IMR-90 (cell line): ENCODE results near the gene FRYL. TPM values are rescaled to one million over a fixed set of nuclear protein-coding genes. Genes with fewer than 3 reads are reported as not detected.

Experiments
- ATAC-seq: fragments of 200-7000 bp; cut with Tn5 transposase; 2 replicates; pipeline ENCODE4 v1.9.1; 2020; ENCODE audit warnings: low read depth, mild to moderate bottlenecking, moderate library complexity
- BruUV-seq: library from RNA; stranded (reverse); fragments of 400-500 nt; replicated peaks from 2 replicates; lab custom pipeline; 2021; lab: Mats Ljungman, UMichigan
- CTCF ChIA-PET: fragments of 300-600 bp; formaldehyde crosslinking; extraction: SDS; loops from one replicate; lab custom pipeline; 2021; ENCODE audit warnings: antibody characterized with exemption; lab: Yijun Ruan, JAX
- POLR2A ChIA-PET: fragments of 300-600 bp; sonication (Branson Sonifier 250); formaldehyde crosslinking; loops from one replicate; lab custom pipeline; 2022; ENCODE audit warnings: antibody characterized with exemption; ENCODE audit not compliant: unreplicated experiment; lab: Charles Lee
- DNase-seq: peaks from one replicate; pipeline ENCODE4 v3.0.0; 2013
- H2AFZ ChIP-seq: replicated peaks from 2 replicates; pipeline ENCODE3; 2013; ENCODE audit warnings: low read length, mild to moderate bottlenecking; ENCODE audit not compliant: poor library complexity
- H2AK5ac ChIP-seq: 2 replicates; pipeline ENCODE4 v1.6.1; 2013; ENCODE audit warnings: low read depth, low read length, inconsistent platforms
- H2AK9ac ChIP-seq: replicated peaks from 2 replicates; pipeline ENCODE3; 2013; ENCODE audit warnings: mild to moderate bottlenecking, low read depth, low read length, moderate library complexity; ENCODE audit not compliant: poor library complexity
- H2BK120ac ChIP-seq: 2 replicates; pipeline ENCODE4 v1.6.1; 2013; ENCODE audit warnings: low read depth, low read length, inconsistent platforms
- H2BK15ac ChIP-seq: 3 replicates; pipeline ENCODE4 v1.6.1; 2013; ENCODE audit warnings: low read depth, low read length, inconsistent platforms
- H2BK20ac ChIP-seq: 2 replicates; pipeline ENCODE4 v1.6.1; 2013; ENCODE audit warnings: low read depth, mild to moderate bottlenecking, inconsistent platforms, low read length, moderate library complexity
- H2BK5ac ChIP-seq: 2 replicates; pipeline ENCODE4 v1.6.1; 2013; ENCODE audit warnings: mild to moderate bottlenecking, low read depth, low read length, inconsistent platforms; ENCODE audit not compliant: poor library complexity, severe bottlenecking
- H3K14ac ChIP-seq: replicated peaks from 2 replicates; pipeline ENCODE4 v1.6.1; 2013; ENCODE audit warnings: low read depth, low read length, inconsistent platforms
- H3K18ac ChIP-seq: 2 replicates; pipeline ENCODE4 v1.6.1; 2013; ENCODE audit warnings: low read depth, low read length, control low read depth
- H3K23ac ChIP-seq: 2 replicates; pipeline ENCODE4 v1.6.1; 2013; ENCODE audit warnings: low read depth, low read length, inconsistent platforms
- H3K27ac ChIP-seq: 2 replicates; pipeline ENCODE4 v1.5.1; 2013; ENCODE audit warnings: mild to moderate bottlenecking, control low read depth, low read length; ENCODE audit not compliant: insufficient read depth
- H3K27me3 ChIP-seq: 2 replicates; pipeline ENCODE4 v1.6.1; 2013; ENCODE audit warnings: low read length; ENCODE audit not compliant: control insufficient read depth, insufficient read depth
- H3K36me3 ChIP-seq: 2 replicates; pipeline ENCODE4 v1.6.1; 2013; ENCODE audit warnings: low read length, mixed read lengths; ENCODE audit not compliant: control insufficient read depth, insufficient read depth
- H3K4ac ChIP-seq: 2 replicates; pipeline ENCODE4 v1.6.1; 2013; ENCODE audit warnings: low read depth, low read length, inconsistent platforms
- H3K4me1 ChIP-seq: 2 replicates; pipeline ENCODE4 v1.6.1; 2013; ENCODE audit warnings: low read length, mixed read lengths; ENCODE audit not compliant: control insufficient read depth, insufficient read depth
- H3K4me2 ChIP-seq: 2 replicates; pipeline ENCODE4 v1.6.1; 2013; ENCODE audit warnings: low read depth, mild to moderate bottlenecking, control low read depth, low read length, moderate library complexity
- H3K4me3 ChIP-seq: 2 replicates; pipeline ENCODE4 v1.5.1; 2013; ENCODE audit warnings: low read depth, mild to moderate bottlenecking, control low read depth, low read length, moderate library complexity; ENCODE audit not compliant: insufficient read depth
- H3K56ac ChIP-seq: 2 replicates; pipeline ENCODE4 v1.6.1; 2013; ENCODE audit warnings: low read length, inconsistent platforms; ENCODE audit not compliant: insufficient read depth; ENCODE audit errors: extremely low read depth
- H3K79me1 ChIP-seq, 2 experiments: 2 replicates each; pipeline ENCODE4 v1.6.1; 2013; ENCODE audit warnings: low read length in 2 of 2, inconsistent platforms in 1 of 2, low read depth in 1 of 2
- H3K9ac ChIP-seq: 2 replicates; pipeline ENCODE4 v1.6.1; 2013; ENCODE audit warnings: low read depth, low read length, control low read depth
- H3K9me1 ChIP-seq: 2 replicates; pipeline ENCODE4 v1.6.1; 2013; ENCODE audit warnings: low read length, inconsistent platforms; ENCODE audit not compliant: insufficient read depth
- H3K9me3 ChIP-seq: 2 replicates; pipeline ENCODE4 v1.6.1; 2013; ENCODE audit warnings: low read length; ENCODE audit not compliant: control insufficient read depth, insufficient read depth
- H4K20me1 ChIP-seq: 2 replicates; pipeline ENCODE4 v1.6.1; 2013; ENCODE audit warnings: low read length, inconsistent platforms; ENCODE audit not compliant: insufficient read depth
- H4K5ac ChIP-seq: 2 replicates; pipeline ENCODE4 v1.6.1; 2013; ENCODE audit warnings: mild to moderate bottlenecking, low read depth, low read length, control low read depth
- H4K8ac ChIP-seq, 2 experiments: 2 replicates each; pipeline ENCODE4 v1.6.1; 2013; ENCODE audit warnings: low read depth in 2 of 2, low read length in 2 of 2, control low read depth in 1 of 2, inconsistent platforms in 1 of 2
- H4K91ac ChIP-seq: 2 replicates; pipeline ENCODE4 v1.6.1; 2013; ENCODE audit warnings: low read depth, low read length, inconsistent platforms; ENCODE audit not compliant: insufficient read depth
- CHD1 ChIP-seq: IDR thresholded peaks from 2 replicates; pipeline ENCODE4 v1.6.1; 2012; ENCODE audit warnings: low read depth, low read length, improper control_type of control experiment
- FOS ChIP-seq: fragments of 150-350 bp; IDR thresholded peaks from 2 replicates; pipeline ENCODE4 v1.6.1; 2016; ENCODE audit warnings: low read depth, low read length
- MAFK ChIP-seq: IDR thresholded peaks from 2 replicates; pipeline ENCODE4 v1.6.1; 2012; ENCODE audit warnings: low read depth, low read length, improper control_type of control experiment
- POLR2A ChIP-seq: IDR thresholded peaks from 2 replicates; pipeline ENCODE4 v1.6.1; 2012; ENCODE audit warnings: mild to moderate bottlenecking, low read depth, low read length
- RAD21 ChIP-seq: IDR thresholded peaks from 2 replicates; pipeline ENCODE4 v1.6.1; 2012; ENCODE audit warnings: low read length, improper control_type of control experiment
- RCOR1 ChIP-seq: IDR thresholded peaks from 2 replicates; pipeline ENCODE4 v1.6.1; 2012; ENCODE audit warnings: mild to moderate bottlenecking, low read length, improper control_type of control experiment; ENCODE audit not compliant: insufficient replicate concordance
- RFX5 ChIP-seq: IDR thresholded peaks from 2 replicates; pipeline ENCODE4 v1.8.0; 2012; ENCODE audit warnings: low read depth, mild to moderate bottlenecking, low read length, moderate library complexity
- WGBS, 2 experiments: methylation state at CpG; one replicate each; pipeline versions ENCODE4 v1.1.5 to v1.1.7; 2013; ENCODE audit warnings: missing lambda C conversion rate in 2 of 2; ENCODE audit not compliant: insufficient read length in 1 of 2; ENCODE audit errors: extremely low coverage in 2 of 2; 5-methylcytosine and 5-hydroxymethylcytosine counted together
- dilution Hi-C: fragments of 300-500 bp; cut with HindIII; formaldehyde crosslinking; loops from one replicate; pipeline ENCODE4 v1.14.3; 2018; ENCODE audit warnings: low sequenced_read_pairs; ENCODE audit not compliant: unreplicated experiment
- in situ Hi-C: fragments of 300-500 bp; cut with MboI; formaldehyde crosslinking; loops from 3 replicates; pipeline ENCODE4 v1.14.3; 2019; ENCODE audit warnings: low sequenced_read_pairs, inconsistent platforms, mixed read lengths
- intact Hi-C: fragments of 100-400 bp; cut with micrococcal nuclease; formaldehyde crosslinking; loops from 2 replicates; pipeline ENCODE4 v1.10.0; 2022
- polyA plus RNA-seq, 3 experiments: library from polyadenylated mRNA; depleted of rRNA; stranded (reverse); fragments of >200 nt; gene quantifications; 2 replicates each; pipeline ENCODE4 v1.2.3, GENCODE V29; 2012; ENCODE audit warnings: low replicate concordance in 1 of 3
- total RNA-seq: library from RNA; depleted of rRNA; stranded (reverse); fragments of >200 nt; gene quantifications from 2 replicates; pipeline ENCODE4 v1.2.3, GENCODE V29; 2012

FRYL gene
- total and polyA plus RNA-seq, 2 of the 4 experiments (the other 2 are of a cell fraction), result 9.9 to 77.4 TPM

DNA sequence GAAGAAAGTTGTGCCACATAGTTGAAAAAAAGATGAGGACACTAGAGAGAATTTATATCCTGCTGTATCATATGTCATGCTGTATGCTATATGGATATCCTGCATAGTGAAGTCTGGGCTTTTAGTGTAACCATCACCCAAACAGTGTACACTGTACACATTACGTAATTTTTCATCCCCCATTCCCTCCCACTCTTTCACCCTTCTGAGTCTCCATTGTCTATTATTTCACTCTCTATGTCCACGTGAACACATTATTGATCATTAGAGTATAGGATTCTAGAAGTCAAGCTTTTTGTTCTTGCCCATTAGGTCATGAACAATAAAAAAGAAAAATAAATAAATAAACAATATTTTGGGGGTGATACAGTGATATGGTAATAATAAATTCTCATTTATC, 18.0 kb upstream of the FRYL start:
- no peak overlapping the region for H4K5ac ChIP-seq
- ChIA-PET POLR2A (no interaction called here), CTCF (no interaction called here)
- H4K91ac ChIP-seq, result no peak overlapping the region
- H3K56ac ChIP-seq, result no peak overlapping the region
- no peaks in the 10 kb centered on the region for H3K36me3 ChIP-seq
- H2AFZ ChIP-seq, result no peak overlapping the region
- no peak overlapping the region for H3K18ac ChIP-seq
- no peaks in the 10 kb centered on the region for H3K9me3 ChIP-seq
- no peak for ATAC-seq
- H2BK5ac ChIP-seq, result no peak overlapping the region
- H4K20me1 ChIP-seq, result no peaks in the 10 kb centered on the region
- H3K4me1 ChIP-seq, result 0 out of 2 replicates have a peak, but pooled peaks cover 2% of the 10 kb centered on the region
- H2AK5ac ChIP-seq, result no peak overlapping the region
- no TSS peak for BruUV-seq
- no peak overlapping the region for H2AK9ac ChIP-seq
- no peaks in the 10 kb centered on the region for H3K27me3 ChIP-seq
- dilution Hi-C loops, result no loop called here
- H4K8ac ChIP-seq, result no peak overlapping the region
- no peak overlapping the region for H2BK15ac ChIP-seq
- intact Hi-C loops, result no loop called here
- no peaks in the 10 kb centered on the region for H3K79me1 ChIP-seq
- no peak overlapping the region for H3K14ac ChIP-seq
- H3K4me3 ChIP-seq, result no peak overlapping the region
- no peak overlapping the region for H3K27ac ChIP-seq
- DNase-seq, result no peak
- in situ Hi-C loops, result no loop called here
- TF ChIP-seq RCOR1, result no peak
- no peak for TF ChIP-seq POLR2A
- no peak for TF ChIP-seq CHD1
- TF ChIP-seq RFX5, result no peak
- no peak for TF ChIP-seq MAFK
- TF ChIP-seq RAD21, result no peak
- TF ChIP-seq FOS, result no peak
- no peak overlapping the region for H2BK20ac ChIP-seq
- no peak overlapping the region for H3K9ac ChIP-seq
- H3K4ac ChIP-seq, result no peak overlapping the region
- WGBS, 2 experiments, result no CpG with 5 or more reads among the region's 2 CpGs
- no peak overlapping the region for H2BK120ac ChIP-seq
- H3K23ac ChIP-seq, result no peak overlapping the region
- H3K4me2 ChIP-seq, result no peak overlapping the region
- H3K9me1 ChIP-seq, result peaks cover 2% of the 10 kb centered on the region; the same call in 1 of the 2 replicates
